GM21360 (cell line): ENCODE results near the gene KDF1.
"Not testable (repeated sequence)": the region's sequence is repeated elsewhere in the genome, so short reads cannot be mapped to it uniquely, and the experiment has no call there.

Source experiments
- ATAC-seq: cut with Tn5 transposase; IDR thresholded peaks from one replicate; pipeline ENCODE4 v1.9.1; 2021; ENCODE audit warnings: mild to moderate bottlenecking, moderate library complexity; ENCODE audit not compliant: unreplicated experiment

Gene KDF1

DNA sequence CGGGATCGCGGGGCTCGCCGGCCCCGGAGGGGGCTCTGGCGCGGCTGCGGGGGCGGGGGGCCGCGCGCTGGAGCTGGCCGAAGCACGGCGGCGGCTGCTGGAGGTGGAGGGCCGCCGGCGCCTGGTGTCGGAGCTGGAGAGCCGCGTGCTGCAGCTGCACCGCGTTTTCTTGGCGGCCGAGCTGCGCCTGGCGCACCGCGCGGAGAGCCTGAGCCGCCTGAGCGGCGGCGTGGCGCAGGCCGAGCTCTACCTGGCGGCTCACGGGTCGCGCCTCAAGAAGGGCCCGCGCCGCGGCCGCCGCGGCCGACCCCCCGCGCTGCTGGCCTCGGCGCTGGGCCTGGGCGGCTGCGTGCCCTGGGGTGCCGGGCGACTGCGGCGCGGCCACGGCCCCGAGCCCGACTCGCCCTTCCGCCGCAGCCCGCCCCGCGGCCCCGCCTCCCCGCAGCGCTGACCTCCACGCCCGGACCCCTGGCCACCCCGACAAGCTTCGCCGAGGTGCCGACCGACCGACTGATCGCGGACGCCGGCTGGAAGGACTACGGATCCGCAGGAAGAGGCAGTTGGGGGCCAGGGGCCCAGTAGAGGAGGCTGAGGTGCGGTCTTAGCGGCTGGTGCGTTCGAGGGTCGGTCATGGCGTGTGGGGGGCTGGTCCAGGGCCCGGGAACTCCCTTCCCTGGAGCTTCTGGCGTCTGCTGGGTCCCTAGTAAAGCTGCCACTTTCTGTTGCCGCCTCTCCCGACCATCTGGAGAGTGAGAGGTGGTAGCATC, 33.9 kb upstream of the KDF1 start:
- ATAC-seq = peak; percentile 24

DNA sequence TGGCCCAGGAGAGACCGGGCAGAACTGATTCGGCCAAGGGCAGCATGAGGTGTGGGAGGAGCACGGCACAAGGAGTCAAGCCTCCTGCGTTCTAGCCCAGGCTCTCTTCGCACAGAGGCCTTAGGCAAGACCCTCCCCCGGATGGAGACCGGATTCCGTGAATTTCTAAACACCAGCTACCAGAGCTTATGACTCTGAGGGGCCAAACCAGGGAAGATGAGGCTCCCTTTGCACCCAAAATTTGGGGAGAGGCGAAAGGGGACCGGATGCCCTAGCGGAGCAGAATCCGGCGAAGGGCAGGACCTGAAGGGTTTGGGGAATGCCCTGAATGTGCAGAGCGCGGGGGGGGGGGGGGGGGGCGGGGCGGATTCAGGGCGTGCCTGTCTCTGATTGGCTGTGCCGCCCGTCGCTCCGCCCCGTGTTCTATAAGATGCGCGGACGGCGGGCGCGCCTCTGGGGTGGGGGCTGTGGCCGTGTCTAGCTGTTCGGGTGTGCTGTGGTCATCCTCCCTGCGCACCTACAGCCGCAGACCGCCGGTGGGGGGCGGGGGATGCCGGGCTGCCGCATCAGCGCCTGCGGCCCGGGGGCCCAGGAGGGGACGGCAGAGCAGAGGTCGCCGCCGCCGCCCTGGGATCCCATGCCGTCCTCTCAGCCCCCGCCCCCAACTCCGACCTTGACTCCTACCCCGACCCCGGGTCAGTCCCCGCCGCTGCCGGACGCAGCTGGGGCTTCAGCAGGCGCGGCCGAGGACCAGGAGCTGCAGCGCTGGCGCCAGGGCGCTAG, 33.2 kb upstream of the KDF1 start, which contains the start of gene TRNP1:
TRNP1 (plus strand) TSS at position 456 of the 783 bp plus-strand sequence; CDS start at position 551, 95 bp downstream.
- peak; percentile 51 for ATAC-seq

DNA sequence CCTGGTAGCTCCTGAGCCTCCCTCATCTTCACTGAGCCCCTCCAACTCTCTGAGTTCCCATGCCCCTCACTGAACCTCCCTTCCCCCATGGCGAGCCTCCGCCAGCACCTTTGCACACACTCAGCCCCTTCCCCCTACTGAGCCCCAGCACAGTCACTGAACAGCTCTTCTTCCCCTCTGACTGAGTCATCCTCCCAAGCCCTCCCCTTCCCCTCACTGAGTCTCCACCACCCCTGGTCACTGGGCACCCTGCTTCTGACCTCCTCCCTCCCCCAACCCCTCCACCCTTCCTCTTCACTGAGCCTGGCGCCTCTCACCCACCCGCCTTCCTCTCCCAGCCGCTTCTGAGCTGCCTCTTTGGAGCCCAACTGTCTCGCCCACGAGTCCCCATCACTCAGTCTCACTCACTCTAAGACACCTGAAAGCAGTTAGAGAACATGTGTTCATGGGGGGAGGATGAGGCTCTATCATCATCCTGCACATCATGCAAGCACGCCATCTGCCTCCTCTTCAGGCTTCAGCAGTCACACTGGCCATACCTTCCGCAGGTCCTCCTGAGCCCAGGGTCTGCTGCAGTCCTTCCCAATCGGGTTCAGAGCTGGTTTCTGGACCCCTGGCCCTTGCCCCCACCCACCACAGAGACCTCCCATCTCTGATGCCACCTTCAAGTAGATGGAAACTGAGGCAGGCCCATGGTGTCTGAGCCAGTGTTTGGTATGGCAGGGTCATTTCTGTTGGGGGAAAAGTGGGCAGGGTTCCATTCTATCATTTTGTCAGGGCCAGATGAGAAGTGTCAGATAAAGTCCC, 31.2 kb upstream of the KDF1 start:
- no peak for ATAC-seq

GRCh38 chr1:26989403-26990109, 29.3 kb upstream of the KDF1 start:
- not testable (repeated sequence) for ATAC-seq

DNA sequence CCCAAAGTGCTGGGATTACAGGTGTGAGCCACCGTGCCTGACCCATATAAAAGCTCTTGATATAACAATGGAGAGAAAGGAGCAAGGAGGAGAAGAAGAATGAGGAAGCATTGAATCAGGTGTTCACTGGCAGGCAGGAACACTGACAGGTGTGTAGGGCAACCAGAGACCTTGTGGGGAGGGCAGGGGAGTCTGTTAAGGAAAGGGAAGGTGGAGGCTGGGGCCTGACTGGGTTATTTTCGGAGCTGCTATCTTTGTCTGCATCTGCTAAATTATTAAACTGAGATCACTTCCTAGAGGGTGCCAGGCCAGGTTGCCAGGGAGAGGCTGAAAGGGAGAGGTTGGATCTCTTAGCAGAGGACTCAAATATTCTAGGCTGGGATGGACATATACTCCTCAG, 26.4 kb upstream of the KDF1 start:
- ATAC-seq = no peak

- no peak for ATAC-seq
Observed at GRCh38 chr1:26984291-26984690, 24.0 kb upstream of the KDF1 start.

DNA sequence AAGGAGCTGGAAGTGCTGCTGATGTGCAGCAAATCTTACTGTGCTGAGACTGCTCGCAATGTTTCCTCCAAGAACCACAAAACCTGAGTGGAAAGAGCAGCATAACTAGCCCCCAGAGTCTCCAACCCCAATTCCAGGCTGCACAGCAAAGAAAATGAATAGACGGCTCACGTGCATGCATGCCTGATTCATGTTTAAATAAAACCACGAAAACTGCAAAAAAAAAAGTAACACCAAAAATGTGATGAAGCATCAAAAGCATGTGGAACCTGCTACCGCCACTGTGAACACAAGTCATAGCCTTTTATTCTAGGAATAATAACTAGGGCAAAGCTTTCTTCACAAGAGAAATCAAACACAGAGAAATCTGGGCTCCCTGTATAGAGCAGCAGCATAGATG, 23.6 kb upstream of the KDF1 start:
- no peak for ATAC-seq

DNA sequence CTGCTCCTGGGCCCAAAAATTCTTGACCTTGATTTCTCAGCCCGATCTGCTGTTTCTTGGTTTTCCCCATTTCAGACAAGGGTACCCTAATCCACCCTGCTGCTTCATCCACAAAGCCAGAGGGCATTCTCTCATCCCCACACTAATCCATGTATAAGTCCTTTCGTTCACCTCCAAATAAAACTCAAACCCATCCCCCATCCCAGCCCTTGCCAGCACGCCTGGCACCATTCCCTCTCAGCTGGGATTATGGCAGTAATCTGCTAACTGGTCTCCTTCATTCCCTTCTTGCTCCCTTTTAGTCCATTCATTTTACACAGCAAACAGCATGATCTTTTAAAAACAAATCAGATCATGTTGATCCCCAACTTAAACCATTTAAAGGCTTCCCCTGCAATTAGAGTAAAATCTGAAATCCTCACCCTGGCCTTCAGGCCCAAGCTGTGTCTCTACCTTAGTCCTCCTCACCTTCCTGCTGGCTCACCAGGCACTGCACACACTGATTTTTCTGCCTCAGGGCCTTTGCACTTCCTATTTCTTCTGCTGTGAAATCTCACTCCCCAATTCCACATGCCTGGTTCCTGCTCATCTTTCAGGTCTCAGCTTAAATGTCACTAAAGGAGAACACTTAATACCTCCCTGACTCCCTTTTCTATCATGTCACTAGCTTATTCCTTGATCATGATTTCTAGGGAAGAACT, 21.0 kb upstream of the KDF1 start:
- no peak for ATAC-seq

- no peak for ATAC-seq
Observed at GRCh38 chr1:26978901-26979300, 18.6 kb upstream of the KDF1 start.

DNA sequence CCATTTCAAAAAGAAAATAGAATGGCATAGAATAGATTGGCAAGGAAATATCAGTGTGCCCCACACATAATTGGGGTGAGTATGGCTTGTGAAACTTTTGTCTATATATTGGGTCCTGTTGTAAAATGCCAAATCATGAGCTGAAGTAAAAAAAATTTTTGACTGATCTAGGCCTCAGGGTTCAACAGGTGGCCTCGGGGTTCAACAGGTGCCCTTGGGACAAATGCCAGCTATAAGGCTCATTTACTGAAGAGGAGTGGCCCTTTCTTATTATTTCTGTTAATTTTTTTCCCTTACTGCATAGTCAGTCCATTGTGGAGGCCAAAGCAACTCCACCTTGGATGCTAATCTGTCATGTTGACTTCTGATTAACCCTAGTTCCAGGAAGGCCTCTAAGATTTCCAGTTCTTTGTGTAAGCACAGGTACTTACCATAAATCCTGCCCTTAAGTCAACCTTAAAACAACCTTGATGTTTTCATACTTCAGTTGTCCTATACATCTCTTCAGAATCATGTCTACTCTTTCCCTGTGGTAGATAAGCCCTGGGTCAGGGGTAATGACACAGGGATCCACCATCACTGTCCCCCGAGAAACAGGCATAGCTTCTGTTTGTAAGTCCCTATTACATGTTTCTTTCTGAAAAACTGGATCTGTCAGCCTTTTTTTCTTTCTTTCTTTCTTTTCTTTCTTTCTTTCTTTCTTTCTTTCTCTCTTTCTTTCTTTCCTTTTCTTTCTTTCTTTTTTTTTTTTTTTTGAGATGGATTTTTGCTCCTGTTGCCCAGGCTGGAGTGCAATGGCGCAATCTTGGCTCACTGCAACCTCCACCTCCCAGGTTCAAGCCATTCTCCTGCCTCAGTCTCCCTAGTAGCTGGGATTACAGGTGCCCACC, 16.6 kb upstream of the KDF1 start:
- ATAC-seq = no peak

- no peak for ATAC-seq
Observed at GRCh38 chr1:26972821-26973220, 12.6 kb upstream of the KDF1 start.

GRCh38 chr1:26972390-26972789, 12.1 kb upstream of the KDF1 start:
- ATAC-seq = no peak

GRCh38 chr1:26971590-26971989, 11.3 kb upstream of the KDF1 start:
- no peak for ATAC-seq

DNA sequence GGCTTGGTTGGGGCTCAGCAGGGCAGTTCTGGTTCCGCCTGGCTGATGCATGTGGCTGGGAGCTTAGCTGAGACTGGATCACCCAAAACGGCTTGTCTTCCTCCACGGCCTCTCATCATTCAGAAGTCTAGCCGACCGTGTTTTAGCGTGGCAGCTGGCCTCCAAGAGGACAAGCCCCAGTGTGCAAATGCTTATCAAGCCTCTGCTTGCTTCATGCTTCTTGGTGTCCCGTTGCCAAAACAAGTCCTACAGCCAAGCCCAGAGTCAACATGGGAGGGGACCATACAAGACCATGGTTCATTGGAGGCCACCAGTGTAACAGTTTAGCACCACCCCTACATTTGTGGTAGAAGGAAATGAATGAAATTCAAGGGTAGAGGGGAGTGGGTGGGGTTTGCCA, 10.5 kb upstream of the KDF1 start:
- no peak for ATAC-seq

DNA sequence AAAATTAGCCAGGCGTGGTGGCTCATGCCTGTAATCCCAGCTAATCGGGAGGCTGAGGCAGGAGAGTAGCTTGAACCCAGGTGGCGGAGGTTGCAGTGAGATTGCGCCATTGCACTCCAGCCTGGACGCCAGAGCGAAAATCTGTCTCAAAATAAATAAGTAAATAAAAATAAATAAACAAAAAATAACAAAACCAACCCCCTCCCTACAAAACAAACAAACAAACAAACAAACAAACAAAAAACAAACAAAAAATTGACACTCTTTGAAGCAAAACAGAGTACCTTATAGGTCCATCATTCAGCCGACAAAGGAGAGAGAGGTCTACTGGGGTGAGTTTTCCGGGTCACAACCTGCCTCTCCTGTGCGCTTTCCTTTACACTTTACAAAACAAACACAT, 5.4 kb upstream of the KDF1 start:
- no peak for ATAC-seq

- ATAC-seq = no peak
Observed at GRCh38 chr1:26965213-26965612, 4.9 kb upstream of the KDF1 start.

DNA sequence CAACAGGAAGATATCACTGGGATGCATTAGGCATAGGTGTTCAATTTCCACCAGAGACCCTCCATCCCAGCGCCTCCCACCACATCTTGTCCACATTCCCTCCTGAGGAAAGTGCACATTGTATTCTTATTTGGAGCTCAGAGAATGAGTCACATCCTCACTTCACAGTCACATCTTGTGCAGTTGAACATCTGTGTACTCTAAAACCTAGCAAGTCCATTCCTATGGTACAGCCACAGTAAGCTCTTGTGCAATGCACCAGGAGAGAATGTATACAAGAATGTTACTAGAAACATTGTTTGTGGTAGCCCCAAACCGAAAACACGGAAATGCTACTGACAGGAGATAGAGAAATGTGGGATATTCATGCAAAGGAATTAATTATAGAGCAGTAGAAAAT, 1.6 kb upstream of the KDF1 start:
- ATAC-seq = no peak

- ATAC-seq = no peak
Observed at GRCh38 chr1:26960625-26960966, 328 bp upstream of the KDF1 start.

DNA sequence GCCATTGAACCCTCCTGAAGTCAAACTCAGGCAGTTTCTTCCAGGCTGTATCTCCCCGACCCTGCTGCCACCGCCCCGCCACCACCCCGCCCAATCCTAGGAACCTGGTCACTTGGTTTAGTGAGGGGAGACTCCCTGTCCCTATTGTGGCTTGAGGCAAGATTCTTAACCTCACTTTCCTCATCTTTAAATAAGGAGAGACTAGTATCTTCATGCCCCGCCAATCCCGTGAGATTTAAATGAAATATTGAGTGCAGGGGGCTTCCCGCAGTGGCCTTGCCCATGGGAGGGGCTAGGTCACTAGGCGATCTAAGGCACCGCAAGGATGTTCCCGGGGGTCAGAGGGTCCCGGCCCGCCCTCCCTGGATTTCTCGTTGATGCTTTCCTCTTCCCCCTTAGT, 998 bp downstream of the KDF1 start:
- no peak for ATAC-seq
